ENCODE results near the gene RANBP1. TPM values are rescaled to one million over a fixed set of nuclear protein-coding genes. Genes with fewer than 3 reads are reported as not detected.

RANBP1 gene
- total RNA-seq, 1 donor: 71.3 TPM

DNA sequence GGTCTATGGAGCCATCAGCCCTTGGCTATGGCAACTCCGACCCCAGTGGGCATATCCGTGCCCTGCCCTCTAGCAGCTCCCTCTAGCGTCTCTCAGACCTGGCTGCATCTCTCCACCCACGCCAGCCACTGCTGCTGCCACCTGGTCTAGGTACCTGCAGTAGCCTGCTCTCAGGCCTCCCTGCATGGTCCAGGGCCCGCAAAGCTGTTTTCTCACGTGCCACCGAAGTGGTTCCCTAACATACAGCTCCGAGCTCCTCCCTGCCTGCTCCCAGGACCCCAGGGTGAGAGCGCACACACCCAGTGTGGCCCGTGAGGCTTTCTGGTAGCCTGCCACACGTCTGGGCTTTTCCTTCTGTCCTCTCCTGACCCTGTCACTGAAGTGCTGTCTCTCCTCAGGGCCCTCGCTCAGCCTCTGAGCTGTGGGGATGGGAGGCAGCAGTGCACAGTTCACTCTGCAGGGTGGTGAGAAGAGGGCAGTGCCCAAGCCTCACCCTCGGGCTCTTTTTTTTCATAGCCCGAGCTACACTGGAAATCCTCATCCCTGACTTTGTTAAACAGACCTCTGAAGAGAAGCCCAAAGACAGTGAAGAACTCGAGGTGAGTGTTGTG, 21.6 kb upstream of the RANBP1 start:
- Histone ChIP-seq H3K4me3 (ENCODE audit: low read length) (no peak overlapping the region), H3K4me1 (ENCODE audit: insufficient read depth, low read length) (peaks cover 25% of the 10 kb centered on the region), H3K27me3 (ENCODE audit: insufficient read depth, low read length) (no peaks in the 10 kb centered on the region)

GRCh38 chr22:20095521-20095920, 20.4 kb upstream of the RANBP1 start:
- Histone ChIP-seq H3K9me3 (ENCODE audit: low read depth, low read length) (no peaks in the 10 kb centered on the region), H3K4me3 (ENCODE audit: low read length) (no peak overlapping the region), H3K27me3 (ENCODE audit: insufficient read depth, low read length) (no peaks in the 10 kb centered on the region), H3K4me1 (ENCODE audit: insufficient read depth, low read length) (peaks cover 31% of the 10 kb centered on the region)

More for the DNA sequence above, 21.6 kb upstream of the RANBP1 start:
- H3K9me3 ChIP-seq (ENCODE audit: low read depth, low read length): no peaks in the 10 kb centered on the region

- H3K9me3 ChIP-seq (ENCODE audit: low read depth, low read length): no peaks in the 10 kb centered on the region
- H3K4me3 ChIP-seq (ENCODE audit: low read length): no peak overlapping the region
- H3K4me1 ChIP-seq (ENCODE audit: insufficient read depth, low read length): peaks cover 29% of the 10 kb centered on the region
- no peaks in the 10 kb centered on the region for H3K27me3 ChIP-seq (ENCODE audit: insufficient read depth, low read length)
Observed at GRCh38 chr22:20096574-20097420, 19.1 kb upstream of the RANBP1 start.

GRCh38 chr22:20099099-20099711, 16.7 kb upstream of the RANBP1 start:
- H3K4me1 ChIP-seq (ENCODE audit: insufficient read depth, low read length): peaks cover 24% of the 10 kb centered on the region
- no peaks in the 10 kb centered on the region for H3K9me3 ChIP-seq (ENCODE audit: low read depth, low read length)
- no peaks in the 10 kb centered on the region for H3K27me3 ChIP-seq (ENCODE audit: insufficient read depth, low read length)
- no peak overlapping the region for H3K4me3 ChIP-seq (ENCODE audit: low read length)

- Histone ChIP-seq H3K4me3 (ENCODE audit: low read length) (no peak overlapping the region), H3K9me3 (ENCODE audit: low read depth, low read length) (no peaks in the 10 kb centered on the region), H3K27me3 (ENCODE audit: insufficient read depth, low read length) (no peaks in the 10 kb centered on the region), H3K4me1 (ENCODE audit: insufficient read depth, low read length) (peaks cover 24% of the 10 kb centered on the region)
Observed at GRCh38 chr22:20101638-20102037, 14.3 kb upstream of the RANBP1 start.

- Histone ChIP-seq H3K9me3 (ENCODE audit: low read depth, low read length) (no peaks in the 10 kb centered on the region), H3K4me3 (ENCODE audit: low read length) (no peak overlapping the region), H3K4me1 (ENCODE audit: insufficient read depth, low read length) (peaks cover 24% of the 10 kb centered on the region), H3K27me3 (ENCODE audit: insufficient read depth, low read length) (no peaks in the 10 kb centered on the region)
Observed at GRCh38 chr22:20102203-20102780, 13.6 kb upstream of the RANBP1 start.

GRCh38 chr22:20105456-20106204, 10.3 kb upstream of the RANBP1 start:
- no peaks in the 10 kb centered on the region for H3K9me3 ChIP-seq (ENCODE audit: low read depth, low read length)
- peaks cover 3% of the 10 kb centered on the region for H3K4me1 ChIP-seq (ENCODE audit: insufficient read depth, low read length)
- no peak overlapping the region for H3K4me3 ChIP-seq (ENCODE audit: low read length)
- no peaks in the 10 kb centered on the region for H3K27me3 ChIP-seq (ENCODE audit: insufficient read depth, low read length)

DNA sequence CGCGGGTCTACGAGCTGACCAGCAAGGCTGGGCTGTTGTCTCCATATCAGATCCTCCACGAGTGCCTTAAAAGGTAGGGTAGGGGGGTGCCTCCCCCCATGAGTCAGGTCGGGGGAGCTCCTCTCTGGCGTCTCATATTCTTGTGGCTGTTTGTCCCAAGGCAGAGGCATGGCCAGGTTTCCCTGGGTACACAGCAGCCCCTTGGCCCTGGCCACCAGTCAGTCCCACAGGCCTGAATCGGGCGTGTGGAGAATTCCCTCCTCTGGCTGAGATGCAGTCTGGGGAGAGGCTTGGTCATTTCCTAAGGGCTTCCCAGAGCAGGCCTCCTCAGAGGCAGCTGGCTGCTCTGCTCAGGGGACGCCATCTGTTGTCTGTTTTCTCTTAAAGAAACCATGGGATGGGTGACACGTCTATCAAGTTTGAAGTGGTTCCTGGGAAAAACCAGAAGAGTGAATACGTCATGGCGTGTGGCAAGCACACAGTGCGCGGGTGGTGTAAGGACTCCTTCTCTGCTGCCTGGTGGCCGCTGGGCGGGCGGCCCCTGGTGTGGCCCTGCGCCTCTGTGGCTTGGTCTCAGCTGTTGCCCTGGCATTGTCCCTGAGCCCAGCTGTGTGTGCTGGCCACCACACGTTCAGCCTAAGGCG, 9.6 kb upstream of the RANBP1 start:
- H3K9me3 ChIP-seq (ENCODE audit: low read depth, low read length): no peaks in the 10 kb centered on the region

GRCh38 chr22:20106849-20107237, 9.1 kb upstream of the RANBP1 start:
- H3K4me3 ChIP-seq (ENCODE audit: low read length): no peak overlapping the region
- peaks cover under 1% of the 10 kb centered on the region for H3K4me1 ChIP-seq (ENCODE audit: insufficient read depth, low read length)
- H3K27me3 ChIP-seq (ENCODE audit: insufficient read depth, low read length): no peaks in the 10 kb centered on the region
- H3K9me3 ChIP-seq (ENCODE audit: low read depth, low read length): no peaks in the 10 kb centered on the region

More for the DNA sequence above, 9.6 kb upstream of the RANBP1 start:
- Histone ChIP-seq H3K4me1 (ENCODE audit: insufficient read depth, low read length) (no peaks in the 10 kb centered on the region), H3K27me3 (ENCODE audit: insufficient read depth, low read length) (no peaks in the 10 kb centered on the region), H3K4me3 (ENCODE audit: low read length) (no peak overlapping the region)

GRCh38 chr22:20107471-20107901, 8.4 kb upstream of the RANBP1 start:
- Histone ChIP-seq H3K4me1 (ENCODE audit: insufficient read depth, low read length) (peaks cover 6% of the 10 kb centered on the region), H3K4me3 (ENCODE audit: low read length) (no peak overlapping the region), H3K27me3 (ENCODE audit: insufficient read depth, low read length) (no peaks in the 10 kb centered on the region), H3K9me3 (ENCODE audit: low read depth, low read length) (no peaks in the 10 kb centered on the region)

GRCh38 chr22:20107951-20108756, 7.8 kb upstream of the RANBP1 start:
- Histone ChIP-seq H3K4me3 (ENCODE audit: low read length) (no peak overlapping the region), H3K9me3 (ENCODE audit: low read depth, low read length) (no peaks in the 10 kb centered on the region), H3K27me3 (ENCODE audit: insufficient read depth, low read length) (no peaks in the 10 kb centered on the region), H3K4me1 (ENCODE audit: insufficient read depth, low read length) (peaks cover 6% of the 10 kb centered on the region)

DNA sequence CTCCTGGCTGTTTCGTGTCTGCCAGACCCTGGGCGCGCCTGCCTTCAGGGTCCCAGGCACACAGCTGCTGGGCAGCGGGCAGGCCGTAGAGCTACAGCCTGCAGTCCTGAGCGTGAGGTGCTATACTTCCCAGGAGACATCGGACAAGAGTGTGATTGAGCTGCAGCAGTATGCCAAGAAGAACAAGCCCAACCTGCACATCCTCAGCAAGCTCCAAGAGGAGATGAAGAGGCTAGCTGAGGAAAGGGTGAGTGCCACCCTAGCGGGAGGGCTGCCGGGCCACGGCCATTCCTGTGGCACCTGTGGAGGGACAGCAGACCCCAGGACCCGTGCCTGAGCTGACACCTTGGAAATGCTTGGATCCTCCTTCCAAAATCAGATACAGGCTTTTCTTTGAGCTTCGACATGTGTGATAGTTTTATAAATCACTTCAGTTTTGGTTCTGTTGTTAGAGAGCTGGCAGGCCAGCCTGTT, 7.1 kb upstream of the RANBP1 start:
- no peaks in the 10 kb centered on the region for H3K9me3 ChIP-seq (ENCODE audit: low read depth, low read length)
- H3K4me3 ChIP-seq (ENCODE audit: low read length): no peak overlapping the region
- peaks cover 6% of the 10 kb centered on the region for H3K4me1 ChIP-seq (ENCODE audit: insufficient read depth, low read length)
- no peaks in the 10 kb centered on the region for H3K27me3 ChIP-seq (ENCODE audit: insufficient read depth, low read length)

DNA sequence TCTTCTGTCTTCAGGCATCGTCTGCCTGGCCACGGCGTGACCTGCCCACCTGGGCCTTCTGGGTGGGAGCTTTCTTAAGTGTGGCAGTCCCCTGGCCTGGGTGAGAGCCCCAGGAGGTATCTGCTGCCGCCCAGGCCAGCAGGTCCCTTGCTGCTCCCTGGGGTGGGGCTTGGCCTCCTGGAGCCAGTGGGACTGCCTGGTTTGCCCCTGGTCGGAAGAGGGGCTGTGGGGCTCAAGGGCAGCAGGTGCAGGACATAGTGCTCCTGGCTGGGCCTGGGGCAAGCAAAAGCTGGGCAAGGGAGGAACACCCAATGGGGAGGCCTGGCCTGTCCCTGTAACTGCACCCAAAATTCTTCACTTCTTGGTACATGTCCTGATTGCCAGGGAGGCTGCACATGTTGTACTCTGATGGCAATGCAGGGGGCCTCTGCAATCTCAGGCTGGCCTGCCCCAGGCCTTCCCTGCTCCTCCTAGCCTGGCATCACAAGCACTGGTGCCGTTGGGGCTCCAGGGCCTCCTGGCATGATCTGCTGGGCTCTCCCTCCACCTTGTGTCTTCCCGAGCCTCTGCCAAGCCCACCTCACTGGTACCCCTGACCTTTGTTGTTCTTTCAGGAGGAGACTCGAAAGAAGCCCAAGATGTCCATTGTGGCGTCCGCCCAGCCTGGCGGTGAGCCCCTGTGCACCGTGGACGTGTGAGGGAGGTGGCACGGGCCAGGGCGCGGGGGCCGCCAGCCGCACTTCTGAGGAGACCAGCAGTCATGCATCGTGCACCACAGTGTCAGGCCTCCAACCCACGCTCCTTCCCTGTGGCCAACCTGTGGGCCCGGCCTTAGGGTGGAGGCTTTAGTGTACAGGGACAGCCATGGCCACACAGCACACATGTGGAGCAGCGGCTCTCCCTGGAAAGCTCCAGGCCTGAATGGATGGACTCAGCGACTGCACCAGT, 6.2 kb upstream of the RANBP1 start:
- H3K9me3 ChIP-seq (ENCODE audit: low read depth, low read length): no peaks in the 10 kb centered on the region
- peaks cover 6% of the 10 kb centered on the region for H3K4me1 ChIP-seq (ENCODE audit: insufficient read depth, low read length)
- H3K27me3 ChIP-seq (ENCODE audit: insufficient read depth, low read length): no peaks in the 10 kb centered on the region
- H3K4me3 ChIP-seq (ENCODE audit: low read length): no peak overlapping the region

All from mononuclear cell (primary cell).